Measurements from ENCODE around the gene ARID1B. TPM values are rescaled to one million over a fixed set of nuclear protein-coding genes. Genes with fewer than 3 reads are reported as not detected.

Gene ARID1B
- total RNA-seq, 1 experiment from 2014 or later, result 42.8 TPM

DNA sequence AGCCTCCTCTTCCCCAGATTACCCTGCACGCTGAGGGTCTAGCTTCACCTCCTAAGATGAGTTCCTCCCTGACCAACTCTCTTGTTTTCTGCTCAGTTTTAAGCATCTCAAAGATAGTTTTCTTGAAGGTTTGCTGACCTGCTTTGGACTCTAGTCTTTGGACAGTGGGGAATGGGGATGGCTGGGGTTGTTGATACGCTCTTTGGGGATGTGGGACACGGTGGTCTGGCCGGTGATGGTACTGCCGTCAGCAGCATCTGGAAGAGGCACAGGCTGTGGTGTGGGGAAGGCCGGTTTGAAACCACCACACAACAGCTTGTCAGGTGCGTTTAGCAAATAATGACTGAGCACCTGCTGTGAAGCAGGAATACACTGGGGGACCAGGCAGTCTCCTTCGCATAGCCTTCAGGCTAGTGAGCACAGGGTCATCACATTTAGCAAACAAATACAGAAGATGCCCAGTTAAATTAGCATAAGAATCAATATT is 452.0 kb downstream of the ARID1B start:
- intact Hi-C loops (cut with micrococcal nuclease; ENCODE audit: unreplicated experiment), result no loop called here
- ChIA-PET POLR2A (ENCODE audit: unreplicated experiment) (no interaction called here), CTCF (interaction anchor here (0.6 kb wide), 1 partner anchor 45 kb away, joined by 3 read pairs; no protein-coding TSS in a partner anchor)
- no peak for DNase-seq
- Histone ChIP-seq H2AFZ (no peak overlapping the region), H3K27me3 (ENCODE audit: insufficient read depth, low read depth) (no peaks in the 10 kb centered on the region), H3K79me2 (ENCODE audit: low read depth) (no peaks in the 10 kb centered on the region), H3K36me3 (ENCODE audit: low read depth) (no peaks in the 10 kb centered on the region), H3F3A (ENCODE audit: insufficient read depth, low read depth) (no peaks in the 10 kb centered on the region), H4K20me1 (ENCODE audit: insufficient read depth) (no peaks in the 10 kb centered on the region), H3K9me3 (ENCODE audit: insufficient read depth, low read depth) (no peaks in the 10 kb centered on the region), H3K27ac (no peak overlapping the region), H3K4me2 (no peak overlapping the region), H3K4me3 (no peak overlapping the region), H3K4me1 (replicated peaks; ENCODE audit: insufficient read depth) (no peaks in the 10 kb centered on the region), H3K9me2 (ENCODE audit: insufficient read depth) (no peaks in the 10 kb centered on the region)
- TF ChIP-seq, protein P1, sequence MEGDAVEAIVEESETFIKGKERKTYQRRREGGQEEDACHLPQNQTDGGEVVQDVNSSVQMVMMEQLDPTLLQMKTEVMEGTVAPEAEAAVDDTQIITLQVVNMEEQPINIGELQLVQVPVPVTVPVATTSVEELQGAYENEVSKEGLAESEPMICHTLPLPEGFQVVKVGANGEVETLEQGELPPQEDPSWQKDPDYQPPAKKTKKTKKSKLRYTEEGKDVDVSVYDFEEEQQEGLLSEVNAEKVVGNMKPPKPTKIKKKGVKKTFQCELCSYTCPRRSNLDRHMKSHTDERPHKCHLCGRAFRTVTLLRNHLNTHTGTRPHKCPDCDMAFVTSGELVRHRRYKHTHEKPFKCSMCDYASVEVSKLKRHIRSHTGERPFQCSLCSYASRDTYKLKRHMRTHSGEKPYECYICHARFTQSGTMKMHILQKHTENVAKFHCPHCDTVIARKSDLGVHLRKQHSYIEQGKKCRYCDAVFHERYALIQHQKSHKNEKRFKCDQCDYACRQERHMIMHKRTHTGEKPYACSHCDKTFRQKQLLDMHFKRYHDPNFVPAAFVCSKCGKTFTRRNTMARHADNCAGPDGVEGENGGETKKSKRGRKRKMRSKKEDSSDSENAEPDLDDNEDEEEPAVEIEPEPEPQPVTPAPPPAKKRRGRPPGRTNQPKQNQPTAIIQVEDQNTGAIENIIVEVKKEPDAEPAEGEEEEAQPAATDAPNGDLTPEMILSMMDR (conservative IDR thresholded peaks at IDR 0.05), result no peak
- no peak for TF ChIP-seq EZH2 (IDR thresholded peaks at IDR 0.05; ENCODE audit: low read depth)
- no TSS peak for BruUV-seq (replicated peaks)

DNA sequence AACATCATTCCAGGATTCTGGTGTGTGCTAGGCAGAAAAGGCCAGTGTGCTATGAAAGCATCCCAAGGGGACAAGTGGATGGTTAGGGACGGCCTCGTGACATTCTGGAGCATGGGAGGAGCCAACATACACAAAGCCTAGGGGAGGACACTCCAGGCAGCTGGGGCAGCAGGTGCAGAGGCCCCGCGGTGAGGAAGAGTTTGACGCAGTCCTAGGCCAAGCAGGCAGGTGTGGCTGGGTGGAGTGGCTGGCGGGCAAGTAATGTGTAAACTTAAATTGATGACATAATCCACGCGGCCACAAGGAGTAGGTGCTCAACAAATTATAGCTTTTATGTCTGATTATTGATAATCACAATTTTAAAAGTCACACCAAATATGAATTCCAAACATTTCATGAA is 452.5 kb downstream of the ARID1B start:
- H3K27me3 ChIP-seq (ENCODE audit: insufficient read depth, low read depth), result no peaks in the 10 kb centered on the region

DNA sequence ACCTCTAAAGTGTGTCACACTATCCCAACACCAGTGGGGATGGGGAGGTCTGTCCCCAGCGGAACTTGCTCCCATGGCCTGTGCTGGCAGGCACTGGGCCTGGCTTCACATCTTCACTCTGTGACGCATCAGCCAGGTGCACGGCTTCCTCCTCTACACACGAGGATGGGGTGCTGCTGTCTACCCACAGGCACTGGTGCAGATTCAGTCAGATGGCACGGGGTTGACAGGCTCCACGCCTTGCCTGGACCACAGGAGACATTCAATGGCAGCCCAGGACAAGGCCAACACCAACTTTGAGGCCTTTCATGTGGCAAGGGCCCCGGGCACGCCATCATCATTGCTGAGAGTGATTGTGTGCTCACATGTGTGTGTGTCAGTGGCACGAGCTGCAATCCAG is 453.7 kb downstream of the ARID1B start:
- TF ChIP-seq, protein P1 (conservative IDR thresholded peaks at IDR 0.05), result no peak
- TF ChIP-seq EZH2 (IDR thresholded peaks at IDR 0.05; ENCODE audit: low read depth), result no peak
- Histone ChIP-seq H3K4me3 (no peak overlapping the region), H3F3A (ENCODE audit: insufficient read depth, low read depth) (no peaks in the 10 kb centered on the region), H3K36me3 (ENCODE audit: low read depth) (no peaks in the 10 kb centered on the region), H3K9me3 (ENCODE audit: insufficient read depth, low read depth) (no peaks in the 10 kb centered on the region), H3K4me1 (replicated peaks; ENCODE audit: insufficient read depth) (no peaks in the 10 kb centered on the region), H3K9me2 (ENCODE audit: insufficient read depth) (no peaks in the 10 kb centered on the region), H3K27me3 (ENCODE audit: insufficient read depth, low read depth) (no peaks in the 10 kb centered on the region), H2AFZ (no peak overlapping the region), H3K27ac (no peak overlapping the region), H3K79me2 (ENCODE audit: low read depth) (no peaks in the 10 kb centered on the region), H3K4me2 (no peak overlapping the region), H4K20me1 (ENCODE audit: insufficient read depth) (no peaks in the 10 kb centered on the region)
- CTCF ChIA-PET, result no interaction called here
- DNase-seq, result no peak
- no TSS peak for BruUV-seq (replicated peaks)
- intact Hi-C loops (cut with micrococcal nuclease; ENCODE audit: unreplicated experiment), result no loop called here
- POLR2A ChIA-PET (ENCODE audit: unreplicated experiment), result no interaction called here

More for the DNA sequence above, 452.5 kb downstream of the ARID1B start:
- CTCF ChIA-PET, result no interaction called here
- DNase-seq, result no peak
- Histone ChIP-seq H3K4me2 (no peak overlapping the region), H3K79me2 (ENCODE audit: low read depth) (no peaks in the 10 kb centered on the region), H2AFZ (no peak overlapping the region), H3K36me3 (ENCODE audit: low read depth) (no peaks in the 10 kb centered on the region), H3F3A (ENCODE audit: insufficient read depth, low read depth) (no peaks in the 10 kb centered on the region), H3K9me3 (ENCODE audit: insufficient read depth, low read depth) (no peaks in the 10 kb centered on the region), H3K4me3 (no peak overlapping the region), H3K27ac (no peak overlapping the region), H3K4me1 (replicated peaks; ENCODE audit: insufficient read depth) (no peaks in the 10 kb centered on the region), H3K9me2 (ENCODE audit: insufficient read depth) (no peaks in the 10 kb centered on the region), H4K20me1 (ENCODE audit: insufficient read depth) (no peaks in the 10 kb centered on the region)
- no TSS peak for BruUV-seq (replicated peaks)
- intact Hi-C loops (cut with micrococcal nuclease; ENCODE audit: unreplicated experiment), result no loop called here
- POLR2A ChIA-PET (ENCODE audit: unreplicated experiment), result no interaction called here
- TF ChIP-seq, protein P1 (conservative IDR thresholded peaks at IDR 0.05), result no peak
- no peak for TF ChIP-seq EZH2 (IDR thresholded peaks at IDR 0.05; ENCODE audit: low read depth)

Measured in PC-9 (cell line).